ENCODE data around the gene ST8SIA1. TPM values are rescaled to one million over a fixed set of nuclear protein-coding genes. Genes with fewer than 3 reads are reported as not detected.

The ST8SIA1 gene
- total RNA-seq, 2 experiments from 2014 or later = not detected

DNA sequence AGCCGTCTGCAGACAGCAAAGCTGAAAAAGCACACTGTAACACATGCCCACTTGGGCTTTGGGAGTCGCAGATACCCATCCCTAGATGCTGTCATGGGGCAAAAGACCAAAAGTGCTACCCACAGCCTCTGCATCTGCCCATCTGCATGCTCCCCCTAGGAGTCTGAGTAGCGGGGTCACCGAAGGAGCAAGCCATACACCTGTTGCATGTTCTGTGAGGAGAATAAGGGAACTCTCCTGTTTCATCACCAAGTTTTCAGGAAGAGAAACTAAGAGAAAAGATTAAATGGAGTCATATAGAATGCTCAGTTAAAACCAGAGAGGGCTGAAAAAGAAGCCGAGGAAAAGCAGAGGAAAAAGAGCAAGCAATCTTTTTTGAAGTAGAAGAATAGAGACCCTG lies 13.7 kb upstream of the ST8SIA1 start:
- H3K4me2 ChIP-seq (ENCODE audit: low read length) = no peak overlapping the region
- no peak overlapping the region for H3K27ac ChIP-seq (ENCODE audit: low read depth, low read length, poor library complexity, severe bottlenecking)
- no peaks in the 10 kb centered on the region for H3K79me2 ChIP-seq (ENCODE audit: insufficient read depth, low read depth, low read length)
- no peaks in the 10 kb centered on the region for H3K36me3 ChIP-seq (ENCODE audit: insufficient read depth, low read length)
- CTCF ChIA-PET (ENCODE audit: unreplicated experiment) = no interaction called here
- H2AFZ ChIP-seq (ENCODE audit: low read length) = no peak overlapping the region
- POLR2A ChIA-PET = no interaction called here
- intact Hi-C loops (cut with micrococcal nuclease; ENCODE audit: unreplicated experiment) = no loop called here
- no peaks in the 10 kb centered on the region for H3K4me1 ChIP-seq (ENCODE audit: insufficient read depth, low read length, poor library complexity, severe bottlenecking)
- TF ChIP-seq, protein P1, sequence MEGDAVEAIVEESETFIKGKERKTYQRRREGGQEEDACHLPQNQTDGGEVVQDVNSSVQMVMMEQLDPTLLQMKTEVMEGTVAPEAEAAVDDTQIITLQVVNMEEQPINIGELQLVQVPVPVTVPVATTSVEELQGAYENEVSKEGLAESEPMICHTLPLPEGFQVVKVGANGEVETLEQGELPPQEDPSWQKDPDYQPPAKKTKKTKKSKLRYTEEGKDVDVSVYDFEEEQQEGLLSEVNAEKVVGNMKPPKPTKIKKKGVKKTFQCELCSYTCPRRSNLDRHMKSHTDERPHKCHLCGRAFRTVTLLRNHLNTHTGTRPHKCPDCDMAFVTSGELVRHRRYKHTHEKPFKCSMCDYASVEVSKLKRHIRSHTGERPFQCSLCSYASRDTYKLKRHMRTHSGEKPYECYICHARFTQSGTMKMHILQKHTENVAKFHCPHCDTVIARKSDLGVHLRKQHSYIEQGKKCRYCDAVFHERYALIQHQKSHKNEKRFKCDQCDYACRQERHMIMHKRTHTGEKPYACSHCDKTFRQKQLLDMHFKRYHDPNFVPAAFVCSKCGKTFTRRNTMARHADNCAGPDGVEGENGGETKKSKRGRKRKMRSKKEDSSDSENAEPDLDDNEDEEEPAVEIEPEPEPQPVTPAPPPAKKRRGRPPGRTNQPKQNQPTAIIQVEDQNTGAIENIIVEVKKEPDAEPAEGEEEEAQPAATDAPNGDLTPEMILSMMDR (conservative IDR thresholded peaks at IDR 0.05; ENCODE audit: low read length) = no peak
- H3K9me2 ChIP-seq (ENCODE audit: insufficient read depth, low read length) = no peaks in the 10 kb centered on the region
- no peak overlapping the region for H3K4me3 ChIP-seq (ENCODE audit: low read depth, low read length, poor library complexity, severe bottlenecking)
- no peak for DNase-seq (ENCODE audit: low spot score)
- BruUV-seq (replicated peaks) = no TSS peak
- no peaks in the 10 kb centered on the region for H3K9me3 ChIP-seq (ENCODE audit: low read length)
- H4K20me1 ChIP-seq (ENCODE audit: insufficient read depth, low read length) = no peaks in the 10 kb centered on the region

DNA sequence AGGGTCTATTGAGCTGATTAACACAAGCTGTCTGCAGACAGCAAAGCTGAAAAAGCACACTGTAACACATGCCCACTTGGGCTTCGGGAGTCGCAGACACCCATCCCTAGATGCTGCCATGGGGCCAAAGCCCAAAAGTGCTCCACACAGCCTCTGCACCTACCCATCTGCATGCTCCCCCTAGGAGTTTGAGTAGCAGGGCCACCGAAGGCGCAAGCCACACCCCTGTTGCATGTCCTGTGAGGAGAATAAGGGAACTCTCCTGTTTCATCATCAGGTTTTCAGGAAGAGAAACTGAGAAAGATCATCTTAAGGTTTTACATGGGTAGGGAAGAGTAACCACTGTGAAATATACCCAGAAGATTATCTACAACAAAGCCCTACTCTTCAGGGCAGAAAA lies 5.6 kb upstream of the ST8SIA1 start:
- POLR2A ChIA-PET = interaction anchor here (0.6 kb wide), 1 partner anchor 23 kb away, joined by 3 read pairs; no protein-coding TSS in a partner anchor
- BruUV-seq (replicated peaks) = no TSS peak
- Histone ChIP-seq H3K36me3 (ENCODE audit: insufficient read depth, low read length) (no peaks in the 10 kb centered on the region), H2AFZ (ENCODE audit: low read length) (no peak overlapping the region), H3K4me3 (ENCODE audit: low read depth, low read length, poor library complexity, severe bottlenecking) (no peak overlapping the region), H3K4me1 (ENCODE audit: insufficient read depth, low read length, poor library complexity, severe bottlenecking) (no peaks in the 10 kb centered on the region), H3K9me2 (ENCODE audit: insufficient read depth, low read length) (no peaks in the 10 kb centered on the region), H3K27ac (ENCODE audit: low read depth, low read length, poor library complexity, severe bottlenecking) (no peak overlapping the region), H3K4me2 (ENCODE audit: low read length) (no peak overlapping the region), H3K9me3 (ENCODE audit: low read length) (no peaks in the 10 kb centered on the region), H3K79me2 (ENCODE audit: insufficient read depth, low read depth, low read length) (no peaks in the 10 kb centered on the region), H4K20me1 (ENCODE audit: insufficient read depth, low read length) (no peaks in the 10 kb centered on the region)
- DNase-seq (ENCODE audit: low spot score) = no peak
- intact Hi-C loops (cut with micrococcal nuclease; ENCODE audit: unreplicated experiment) = no loop called here
- no peak for TF ChIP-seq EZH2phosphoT487 (IDR thresholded peaks at IDR 0.05; ENCODE audit: borderline replicate concordance, low read depth, low read length)
- TF ChIP-seq, protein P1 (conservative IDR thresholded peaks at IDR 0.05; ENCODE audit: low read length) = no peak
- CTCF ChIA-PET (ENCODE audit: unreplicated experiment) = no interaction called here

DNA sequence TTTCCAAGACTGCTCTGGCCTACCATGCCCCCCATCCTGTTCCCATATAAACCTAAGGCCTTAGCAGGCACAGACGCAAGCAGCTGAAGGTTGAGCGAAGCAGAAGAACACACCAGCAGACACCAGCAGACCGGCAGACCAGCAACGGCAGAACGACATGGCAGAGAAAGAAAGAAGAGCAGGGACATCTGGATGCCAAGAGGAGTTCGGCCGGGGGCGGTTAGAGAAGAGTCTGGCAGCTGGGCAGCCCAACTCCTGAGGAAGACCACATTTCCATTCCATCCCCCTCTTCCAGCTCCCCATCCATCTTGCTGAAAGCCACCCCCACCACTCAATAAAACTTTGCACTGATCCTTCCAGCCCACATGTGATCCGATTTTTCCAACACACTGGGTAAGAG lies 5.2 kb upstream of the ST8SIA1 start:
- Histone ChIP-seq H3K79me2 (ENCODE audit: insufficient read depth, low read depth, low read length) (no peaks in the 10 kb centered on the region), H3K4me2 (ENCODE audit: low read length) (no peak overlapping the region), H4K20me1 (ENCODE audit: insufficient read depth, low read length) (no peaks in the 10 kb centered on the region), H3K27ac (ENCODE audit: low read depth, low read length, poor library complexity, severe bottlenecking) (no peak overlapping the region), H3K9me2 (ENCODE audit: insufficient read depth, low read length) (no peaks in the 10 kb centered on the region), H3K36me3 (ENCODE audit: insufficient read depth, low read length) (no peaks in the 10 kb centered on the region), H3K9me3 (ENCODE audit: low read length) (no peaks in the 10 kb centered on the region), H3K4me3 (ENCODE audit: low read depth, low read length, poor library complexity, severe bottlenecking) (no peak overlapping the region), H3K4me1 (ENCODE audit: insufficient read depth, low read length, poor library complexity, severe bottlenecking) (no peaks in the 10 kb centered on the region), H2AFZ (ENCODE audit: low read length) (no peak overlapping the region)
- intact Hi-C loops (cut with micrococcal nuclease; ENCODE audit: unreplicated experiment) = no loop called here
- TF ChIP-seq, protein P1 (conservative IDR thresholded peaks at IDR 0.05; ENCODE audit: low read length) = no peak
- no peak for TF ChIP-seq EZH2phosphoT487 (IDR thresholded peaks at IDR 0.05; ENCODE audit: borderline replicate concordance, low read depth, low read length)
- no peak for DNase-seq (ENCODE audit: low spot score)
- ChIA-PET POLR2A (interaction anchor here (0.5 kb wide), 1 partner anchor 54 kb away, joined by 5 read pairs; no protein-coding TSS in a partner anchor), CTCF (ENCODE audit: unreplicated experiment) (no interaction called here)
- no TSS peak for BruUV-seq (replicated peaks)
